Fibroblast of skin of left biceps (primary cell): ENCODE results near the gene ZIC5.

Source experiments
- DNase-seq, 2 experiments: peaks; one replicate each; pipeline ENCODE4 v3.0.0-alpha.2; 2013; ENCODE audit warnings: low read depth in 2 of 2

ZIC5 gene

DNA sequence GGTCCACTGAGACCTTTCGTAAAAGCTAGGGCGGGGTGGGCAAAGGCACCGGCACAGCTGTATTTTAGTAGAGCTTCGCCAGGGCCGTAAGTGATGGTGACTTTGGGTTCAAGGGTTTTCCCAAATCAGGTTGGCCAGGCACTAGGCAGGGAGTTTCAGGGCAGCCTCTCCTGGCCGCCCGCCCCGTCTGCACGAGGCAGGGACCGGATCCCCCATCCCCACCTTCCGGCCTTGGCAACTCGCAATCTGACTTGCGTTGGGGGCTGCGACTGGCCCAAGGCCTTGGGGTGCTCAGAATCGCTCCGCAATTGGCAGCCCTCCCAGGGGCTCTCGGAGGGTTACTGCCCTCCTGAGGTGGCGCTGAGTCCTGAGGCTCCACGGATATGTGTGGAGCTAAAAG, 4.1 kb upstream of the ZIC5 start:
- DNase-seq, result no peak

DNA sequence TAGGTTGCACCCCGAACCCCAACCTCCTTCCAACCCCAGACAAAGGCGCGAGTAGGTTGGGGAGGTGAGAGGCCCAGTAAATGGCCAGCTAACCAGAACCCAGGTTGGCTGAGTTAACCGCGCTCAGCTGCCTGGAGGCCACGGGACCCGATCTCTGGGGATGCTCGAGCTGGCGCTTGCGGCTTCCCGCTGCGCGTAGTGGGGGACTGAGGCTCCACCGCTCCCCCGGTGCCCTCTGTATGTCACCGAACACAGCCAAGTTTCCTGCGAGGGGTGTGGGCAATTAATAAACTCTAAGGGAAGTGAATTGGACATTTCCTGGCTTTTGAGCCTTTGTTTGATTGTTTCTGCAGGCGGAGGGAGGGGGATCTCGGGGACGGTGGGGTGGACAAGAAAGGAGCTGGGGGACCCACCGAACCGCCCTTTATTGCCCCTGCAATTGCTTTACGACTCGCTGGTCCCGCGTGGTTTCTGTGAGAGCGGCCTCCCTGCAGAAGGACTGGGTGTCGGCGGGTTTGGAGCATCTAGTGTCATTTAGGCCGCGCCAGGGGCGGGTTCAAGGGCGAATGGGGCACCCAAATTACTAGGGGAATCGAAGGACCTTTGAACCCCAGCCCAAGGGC, 3.5 kb upstream of the ZIC5 start:
- DNase-seq, result no peak

DNA sequence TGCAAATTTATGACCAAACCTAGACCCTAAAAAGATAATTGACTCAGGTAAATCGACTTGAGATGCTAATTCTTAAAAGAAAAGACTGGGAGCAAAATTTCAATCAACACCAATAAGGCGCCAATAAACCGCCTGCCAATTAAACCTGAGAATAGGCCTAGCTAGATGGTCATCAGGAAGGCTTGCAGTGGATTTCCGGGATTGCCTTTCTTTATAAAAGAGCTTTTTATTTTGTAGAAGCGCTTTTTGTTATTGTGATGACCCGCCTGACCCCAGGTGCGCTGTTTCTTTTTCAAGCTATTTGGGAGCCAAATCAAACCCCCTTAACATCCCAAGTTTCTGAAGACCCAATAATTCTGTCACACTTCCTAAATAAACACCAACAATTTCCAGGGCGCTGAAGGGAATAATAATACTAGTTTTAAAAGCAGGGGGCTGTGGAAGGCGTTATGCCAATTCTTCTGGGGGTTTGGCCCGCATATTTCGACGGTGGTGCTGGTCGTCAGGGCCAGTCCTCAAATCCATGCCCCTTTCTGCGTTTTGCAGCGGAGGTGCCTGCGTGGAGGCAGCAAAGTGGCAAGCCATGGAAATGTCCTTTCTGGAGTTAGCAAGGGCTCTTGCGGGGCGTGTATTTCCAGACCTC, 2.9 kb upstream of the ZIC5 start:
- DNase-seq, result no peak

DNA sequence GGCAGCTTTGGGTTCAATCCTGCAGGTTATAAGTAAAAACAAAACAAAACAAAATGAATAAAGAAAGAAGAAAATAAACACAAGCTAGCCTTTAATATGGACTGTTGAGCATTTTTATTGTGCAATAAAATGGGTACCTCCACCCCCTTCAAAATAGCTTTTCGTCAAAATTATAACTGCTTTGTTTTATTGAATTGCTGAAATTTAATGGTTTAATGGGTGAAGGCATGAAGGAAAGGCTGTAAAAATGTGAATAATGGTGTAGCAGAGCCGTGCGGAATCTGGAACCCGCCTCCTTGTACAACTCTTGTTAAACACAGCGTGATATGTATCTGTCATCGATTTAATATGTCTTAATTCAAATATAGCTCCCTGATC, 2.2 kb upstream of the ZIC5 start:
- no peak for DNase-seq

DNA sequence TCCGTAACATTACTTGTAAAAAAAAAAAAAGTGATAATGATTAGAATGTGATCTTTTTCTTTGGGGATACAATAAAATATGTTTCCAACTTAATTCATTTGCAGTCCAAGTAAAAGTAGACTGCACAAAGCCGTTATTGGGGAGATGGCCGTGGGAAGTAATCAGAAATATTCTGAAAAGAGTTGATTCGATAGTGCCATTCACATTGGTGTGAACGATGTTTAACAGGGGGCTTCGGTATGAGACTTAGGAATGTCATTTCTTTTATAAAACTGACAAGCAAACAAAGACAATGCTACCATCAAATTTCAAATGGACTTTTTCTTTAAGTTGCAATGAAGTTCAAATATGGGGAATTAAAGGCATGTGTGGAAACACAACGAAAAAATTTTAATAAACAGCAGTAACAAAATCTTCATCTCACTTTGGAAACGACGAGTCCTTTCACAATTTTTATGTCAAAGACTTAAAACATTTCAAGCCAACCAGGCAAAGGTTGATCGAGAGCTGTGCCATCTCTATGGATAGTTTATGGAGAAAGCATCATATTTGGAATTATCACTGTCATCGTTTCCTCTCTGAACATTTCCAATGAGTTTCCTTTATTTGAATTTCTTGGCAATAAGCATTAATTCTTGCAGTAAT, 1.7 kb upstream of the ZIC5 start:
- DNase-seq, result no peak

DNA sequence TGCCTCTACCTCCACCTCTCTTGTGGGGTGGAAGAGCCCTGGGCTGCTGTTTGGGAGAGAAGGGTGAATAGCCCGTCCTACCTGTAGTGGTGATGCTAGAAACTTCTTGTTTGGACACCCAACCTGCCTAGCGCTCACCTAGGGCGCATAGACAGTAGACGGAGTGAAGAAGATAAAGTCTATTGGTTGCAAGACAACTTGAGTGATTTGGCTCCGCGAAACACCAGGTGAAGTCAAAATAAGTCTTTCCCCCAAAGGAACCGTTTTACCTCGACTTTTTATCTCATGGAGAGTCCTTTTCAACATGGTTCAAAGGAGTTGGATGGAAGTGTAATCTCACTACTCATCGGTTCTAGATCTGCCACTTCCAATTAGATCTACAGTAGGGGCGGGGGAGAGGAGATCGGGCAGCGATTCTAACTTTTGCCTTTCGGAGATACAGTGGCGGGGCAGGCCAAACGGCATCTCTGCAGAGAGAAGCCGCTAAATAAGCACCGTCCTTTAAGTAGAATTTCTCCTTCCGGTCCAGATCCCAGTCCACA, 694 bp upstream of the ZIC5 start:
- DNase-seq, result no peak

DNA sequence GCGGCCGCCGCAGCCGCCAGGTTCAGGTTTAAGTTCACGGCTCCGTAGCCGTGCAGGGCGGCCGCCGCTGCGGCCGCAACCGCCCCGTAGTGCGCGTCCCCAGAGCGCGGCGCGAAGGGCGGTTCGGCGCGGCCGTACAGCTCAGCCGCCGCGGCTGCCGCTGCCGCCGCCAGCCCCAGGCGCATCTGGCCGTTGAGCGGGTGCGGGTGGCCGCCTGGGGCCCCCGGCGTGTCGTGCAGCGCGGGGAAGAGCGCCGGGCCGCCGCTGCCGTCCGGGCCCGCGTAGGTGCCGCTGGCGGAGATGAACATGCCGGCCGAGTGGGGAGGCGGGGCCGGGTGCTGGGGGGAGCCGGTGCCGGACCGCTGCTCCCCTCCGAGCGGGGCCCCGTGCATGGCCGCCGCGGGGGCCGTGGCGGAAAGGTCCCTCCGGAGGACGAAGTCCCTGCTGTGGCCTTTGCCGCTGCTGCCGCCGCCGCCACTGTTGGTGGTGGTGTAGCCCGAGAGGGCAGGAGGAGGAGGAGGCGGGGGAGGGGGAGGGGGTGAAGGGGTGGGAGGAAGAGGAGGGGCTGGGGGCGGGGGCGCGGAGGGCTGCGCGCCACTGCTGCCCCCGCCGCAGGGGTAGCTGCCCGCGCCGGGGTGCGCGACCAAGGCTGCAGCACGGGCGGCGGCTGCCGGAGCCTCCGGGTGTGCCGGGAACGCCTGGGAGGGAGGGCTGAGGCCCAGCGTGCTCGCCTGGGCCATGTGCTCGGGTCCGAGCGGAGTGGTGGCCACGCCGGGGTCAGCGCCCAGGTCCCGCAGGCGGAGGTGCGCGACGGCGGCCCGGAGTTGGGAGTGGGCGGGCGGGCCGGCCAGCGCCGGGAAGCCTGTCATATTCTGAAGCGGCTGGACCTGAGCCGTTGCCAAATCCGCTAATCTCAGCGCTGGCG, 654 bp downstream of the ZIC5 start:
- DNase-seq, result no peak

DNA sequence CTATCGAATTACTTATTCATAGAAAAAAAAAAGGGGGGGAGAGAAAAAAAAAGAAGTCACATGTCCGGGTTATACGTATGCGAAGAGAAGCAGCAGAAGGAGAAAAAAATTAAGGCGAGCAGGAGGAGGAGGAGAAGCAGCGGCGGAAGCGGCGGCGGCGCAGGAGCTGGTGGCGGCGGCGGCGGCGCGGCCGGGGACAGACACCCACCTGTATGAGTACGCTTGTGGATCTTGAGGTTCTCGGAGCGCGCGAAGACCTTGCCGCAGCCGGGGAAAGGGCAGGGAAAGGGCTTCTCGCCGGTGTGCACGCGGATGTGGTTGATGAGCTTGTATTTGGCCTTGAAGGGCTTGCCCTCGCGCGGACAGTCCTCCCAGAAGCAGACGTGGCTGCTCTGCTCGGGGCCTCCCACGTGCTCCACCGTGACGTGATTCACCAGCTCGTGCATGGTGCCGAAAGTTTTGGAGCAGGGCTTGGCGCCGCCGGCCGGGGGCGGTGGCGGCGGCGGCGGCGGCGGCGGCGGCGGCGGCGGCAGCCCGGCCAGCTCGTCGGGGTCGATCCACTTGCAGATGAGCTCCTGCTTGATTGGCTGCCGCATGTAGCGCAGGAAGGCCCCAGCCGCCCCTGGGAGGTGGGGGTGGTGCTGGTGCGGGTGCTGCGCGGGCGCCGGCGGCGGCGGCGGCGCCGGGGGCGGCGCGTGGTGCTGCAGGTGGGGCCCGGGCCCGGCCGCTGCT, 1.5 kb downstream of the ZIC5 start:
- DNase-seq, result no peak

DNA sequence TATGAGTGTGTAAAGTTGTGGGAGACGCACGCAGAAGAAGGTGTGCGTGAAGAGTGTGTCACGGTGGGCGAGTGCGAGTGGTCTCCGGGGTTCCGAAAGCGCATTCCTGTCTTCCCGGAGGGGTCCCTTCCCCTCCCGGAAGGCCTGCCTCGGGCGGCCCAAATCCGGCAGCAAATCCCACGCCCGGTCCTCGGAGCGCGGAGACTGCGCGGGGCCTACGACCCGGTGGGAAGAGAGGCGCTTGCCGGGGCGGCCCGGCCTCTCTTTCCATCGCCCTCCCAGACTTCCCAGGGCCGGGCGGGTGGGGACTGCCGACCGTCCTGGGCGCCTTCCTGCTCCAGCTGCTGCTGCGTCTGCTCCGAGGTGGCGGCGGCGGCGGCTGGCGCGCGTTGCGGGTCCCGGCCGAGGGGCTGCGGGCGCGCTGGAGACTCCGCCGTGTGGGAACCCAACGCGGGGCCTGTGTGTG, 2.1 kb downstream of the ZIC5 start:
- no peak for DNase-seq

DNA sequence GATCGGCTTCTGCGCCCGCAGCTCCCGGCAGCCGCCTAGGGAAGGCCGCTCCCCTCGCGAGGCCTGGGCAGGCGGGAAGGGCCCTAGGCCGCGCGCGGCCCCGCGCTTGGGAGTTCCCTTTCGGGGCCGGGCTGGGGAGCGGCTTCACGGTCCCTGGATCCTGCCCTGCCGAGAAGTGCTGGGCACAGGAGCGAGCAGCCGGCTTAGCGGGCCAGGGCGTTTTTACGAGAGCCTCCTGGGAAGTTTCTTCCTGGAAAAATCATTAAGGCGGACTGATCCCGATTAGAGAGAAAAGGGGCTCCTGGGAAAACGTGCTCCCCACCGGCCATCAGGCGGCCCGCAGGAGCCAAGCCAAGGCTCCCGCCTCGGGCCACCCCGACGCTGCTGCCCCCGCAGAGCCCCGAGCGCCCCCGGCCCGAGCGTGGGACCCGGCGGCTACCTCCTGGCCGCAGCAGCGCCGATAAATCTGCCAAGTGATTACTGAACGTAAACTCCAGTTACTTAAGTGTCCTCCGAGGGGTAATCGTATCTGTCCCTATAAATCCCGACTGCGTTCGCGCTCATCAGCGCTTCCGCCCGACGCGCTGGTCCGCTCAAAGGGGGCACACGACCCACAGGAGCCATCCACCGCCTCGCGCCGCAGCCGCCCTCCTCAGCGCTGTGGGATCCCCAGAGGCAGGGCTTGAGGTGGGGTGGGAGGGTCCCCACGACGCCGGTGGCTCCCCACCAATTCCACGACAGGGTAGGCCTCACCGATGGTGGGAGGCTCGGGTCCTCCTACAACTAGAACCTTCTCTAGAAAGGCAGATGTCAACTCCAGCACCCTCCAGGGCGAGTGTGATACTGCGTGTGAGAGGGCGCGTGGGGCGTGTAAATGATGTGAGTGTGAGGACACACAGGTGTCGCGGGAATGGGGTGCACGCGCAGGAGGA, 2.8 kb downstream of the ZIC5 start:
- DNase-seq, result no peak

DNA sequence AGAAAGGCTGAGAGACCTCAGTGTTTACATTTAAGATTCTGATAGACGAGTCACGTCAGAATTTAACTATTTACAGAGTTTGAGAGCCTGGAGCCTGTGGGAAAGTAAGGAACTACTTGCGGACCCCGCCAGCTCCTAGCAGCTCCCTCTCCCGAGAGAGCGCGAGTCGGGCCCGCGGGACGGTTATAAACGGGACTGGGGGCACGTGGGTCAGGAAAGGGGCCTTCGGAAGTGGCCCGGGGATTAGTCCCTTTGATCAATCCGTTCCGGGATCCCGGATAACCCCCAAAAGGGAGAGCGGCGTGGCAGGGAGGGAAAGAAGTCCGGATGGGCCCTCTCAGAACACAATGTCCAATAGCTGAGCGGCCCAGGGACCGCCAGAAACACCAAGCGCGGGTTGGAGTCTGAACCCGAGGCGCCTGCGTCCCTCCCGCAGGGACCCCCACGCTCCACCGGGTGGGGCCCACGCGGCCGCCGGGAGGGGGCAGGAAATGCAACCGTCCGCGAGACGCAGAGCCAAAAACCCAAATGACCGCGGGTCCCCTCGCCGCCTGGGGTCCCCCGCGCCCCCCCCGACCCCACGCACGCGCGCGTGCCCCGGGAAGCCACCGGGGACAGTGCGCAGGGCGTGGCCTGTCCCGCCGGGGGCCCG, 3.6 kb downstream of the ZIC5 start:
- no peak for DNase-seq

DNA sequence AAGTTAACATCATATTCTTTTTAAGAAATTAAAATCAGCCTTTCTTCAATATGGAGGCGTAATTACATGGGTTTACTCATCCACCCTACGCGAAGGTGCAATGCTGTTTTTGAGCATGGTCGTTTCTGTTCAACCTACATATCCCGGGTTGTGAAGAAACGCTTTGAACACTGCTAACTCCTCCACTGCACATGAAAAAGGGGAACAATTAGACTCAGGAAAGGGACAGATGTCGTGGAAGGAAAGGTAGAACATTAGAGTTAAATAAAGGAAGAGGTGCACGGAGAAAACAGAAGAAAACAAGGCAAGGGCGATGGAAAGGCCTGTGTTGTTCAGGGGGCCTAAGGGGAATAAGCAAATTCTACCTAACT, 4.1 kb downstream of the ZIC5 start:
- DNase-seq, result no peak

DNA sequence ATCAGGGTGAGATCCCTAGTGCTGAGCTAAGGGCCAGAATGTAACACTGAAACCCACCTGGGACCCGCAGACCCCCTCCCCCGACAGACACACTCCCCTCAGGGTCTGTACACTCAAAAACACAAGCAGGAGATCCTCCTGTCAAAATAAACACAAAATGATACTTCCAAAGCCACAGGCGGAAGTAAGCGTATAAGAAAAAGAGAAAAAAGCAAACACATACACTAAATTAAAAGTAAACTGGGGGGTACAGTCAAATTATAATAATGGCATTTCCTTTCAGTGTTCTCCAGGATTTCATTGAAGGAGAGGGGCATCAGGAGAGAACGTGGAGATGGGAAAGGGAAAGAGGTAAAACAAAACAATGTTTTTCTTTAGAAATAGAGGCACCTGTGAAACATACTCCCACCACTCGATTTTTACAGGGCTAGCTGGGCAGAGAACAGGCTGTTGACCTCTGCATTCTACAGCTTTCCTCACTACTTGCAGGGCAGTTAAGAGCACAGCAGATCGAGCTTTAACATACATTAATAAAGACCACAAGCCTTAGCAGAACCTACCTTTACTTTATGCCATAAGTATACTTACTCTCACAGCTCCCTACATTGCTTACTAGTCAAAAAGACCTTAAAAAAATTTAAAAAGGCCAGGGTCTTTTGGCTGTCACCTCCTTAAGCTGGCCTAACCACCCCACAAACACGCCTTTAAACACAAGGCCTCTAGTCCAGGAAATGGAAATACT, 5.3 kb downstream of the ZIC5 start:
- no peak for DNase-seq

DNA sequence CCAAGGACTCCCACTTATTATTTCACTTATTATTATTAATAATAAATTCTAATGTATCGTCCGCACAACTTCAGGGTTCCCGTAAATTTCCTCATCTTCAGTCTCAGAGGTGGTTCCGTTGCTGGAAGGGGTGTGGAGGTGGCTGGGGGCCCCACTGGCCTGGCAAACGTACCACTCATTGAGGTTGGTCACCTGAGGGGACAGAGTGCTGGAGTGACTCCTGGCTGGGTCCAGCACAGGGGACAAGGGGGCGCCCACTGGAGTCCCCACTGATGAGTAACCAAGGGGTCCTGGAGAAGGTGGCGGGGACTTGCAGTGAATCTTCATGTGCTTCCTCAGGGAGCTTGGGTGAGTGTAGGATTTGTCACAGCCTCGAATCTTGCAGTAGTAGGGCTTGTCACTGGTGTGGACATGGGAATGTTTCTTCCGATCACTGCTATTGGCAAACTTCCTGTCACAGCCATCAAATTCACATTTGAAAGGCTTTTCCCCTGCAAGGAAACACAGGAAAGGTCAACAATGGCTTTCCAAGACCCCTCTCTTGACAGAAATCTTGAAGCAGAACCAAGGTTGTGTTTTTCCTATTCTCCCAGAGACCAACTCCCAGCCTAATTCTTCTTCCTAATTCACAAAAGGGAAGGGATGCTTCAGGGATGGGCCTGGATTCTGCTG, 6.1 kb downstream of the ZIC5 start:
- DNase-seq, result no peak

DNA sequence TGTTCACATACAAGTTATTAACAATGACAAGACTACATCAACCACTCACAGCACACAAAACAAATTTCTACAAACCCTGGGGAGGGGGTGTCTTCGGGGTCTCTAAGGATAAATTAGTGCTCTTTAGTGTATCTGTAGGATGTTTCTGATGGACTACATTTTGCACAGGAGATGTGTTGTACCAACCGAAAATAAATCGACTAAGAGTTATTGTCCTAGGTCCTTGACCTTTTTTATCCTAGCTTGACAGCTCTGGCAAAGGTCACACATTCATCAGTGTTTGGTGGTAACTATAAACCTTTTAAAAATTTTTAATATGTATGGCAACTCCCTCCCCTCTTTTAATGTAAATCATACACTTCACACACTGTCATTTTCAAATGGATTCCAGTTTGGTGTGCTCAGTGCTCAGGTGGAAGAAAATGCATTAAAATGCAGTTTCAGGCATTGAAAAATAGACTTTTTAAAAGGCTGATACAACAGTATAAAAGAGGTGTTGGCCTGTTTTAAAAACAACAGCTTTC, 7.7 kb downstream of the ZIC5 start:
- no peak for DNase-seq

DNA sequence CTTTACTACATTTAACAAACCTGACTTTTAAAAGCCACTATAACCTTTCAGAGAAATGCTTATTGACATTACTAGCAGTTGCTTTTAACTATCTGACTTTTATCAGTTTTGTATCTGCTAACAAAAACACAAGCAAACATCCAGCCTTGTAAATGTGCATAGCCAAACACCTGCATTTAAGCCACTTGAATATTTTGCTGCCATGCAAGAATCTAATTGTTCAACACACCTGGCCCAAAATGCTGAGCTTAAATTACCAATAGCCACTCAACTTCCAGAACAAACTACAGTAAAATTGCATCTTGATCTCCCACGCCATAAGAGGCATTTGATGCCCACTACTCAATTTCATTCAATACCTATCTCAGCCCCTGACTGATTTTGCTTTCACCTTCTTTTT, 9.3 kb downstream of the ZIC5 start:
- DNase-seq, result no peak

DNA sequence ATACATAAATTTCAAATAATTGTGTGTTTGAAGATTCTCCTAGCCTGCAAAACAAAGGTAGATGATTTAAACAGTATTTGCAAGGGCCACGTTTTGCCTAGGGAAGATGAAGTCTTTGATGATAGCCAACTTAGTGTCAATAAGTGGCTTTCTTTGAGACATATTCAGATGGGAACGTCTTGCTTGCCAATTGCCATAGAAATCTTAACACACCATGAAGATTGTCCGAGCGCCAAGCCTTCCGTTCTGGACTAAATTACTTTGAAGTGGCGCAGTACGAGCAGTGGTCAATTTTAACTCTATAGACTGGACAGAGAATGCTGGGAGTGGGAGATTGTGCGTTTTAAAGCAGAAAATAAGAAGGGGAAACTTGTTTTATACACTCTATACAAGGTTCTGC, 9.9 kb downstream of the ZIC5 start:
- DNase-seq, result no peak

DNA sequence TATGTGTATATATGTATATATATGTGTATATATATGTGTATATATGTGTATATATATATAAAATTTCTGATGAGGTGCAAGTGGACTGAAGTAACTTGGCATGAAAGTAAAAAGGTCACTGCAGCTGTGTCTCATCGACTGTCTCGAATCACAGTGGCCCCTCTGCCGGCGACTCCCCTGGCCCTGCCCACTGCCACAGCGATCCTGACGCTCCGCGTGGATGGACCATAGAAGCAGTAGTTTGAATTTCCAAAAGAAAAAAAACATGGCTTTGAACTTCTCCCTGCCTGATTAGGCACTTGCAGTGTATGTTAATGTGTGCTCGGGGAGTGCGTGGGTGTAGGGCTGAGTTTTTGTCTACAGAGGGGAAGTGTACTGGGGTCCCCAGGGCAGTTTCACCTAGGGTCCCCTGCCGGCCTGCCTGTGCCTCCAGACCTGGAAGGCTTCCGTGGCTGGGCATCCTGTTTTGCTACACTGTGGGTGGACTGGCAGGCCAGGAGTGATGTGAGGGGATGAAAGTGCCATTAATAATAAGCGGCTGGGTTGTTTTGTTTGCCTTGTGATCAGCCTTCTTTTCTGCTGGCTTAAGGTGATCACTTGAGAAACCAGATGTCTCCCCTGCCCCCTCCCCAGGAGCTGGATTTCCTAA, 10.8 kb downstream of the ZIC5 start:
- DNase-seq, result no peak
